Lung microvascular endothelial cell (primary cell): ENCODE results near the gene ADGRF1. TPM values are rescaled to one million over a fixed set of nuclear protein-coding genes. Genes with fewer than 3 reads are reported as not detected.

Experiments used
- total RNA-seq: library from RNA; depleted of rRNA; stranded (reverse); fragments of >200 nt; gene quantifications from 2 replicates; pipeline ENCODE4 v1.2.1, GENCODE V29; 2014

The ADGRF1 gene
- total RNA-seq, 1 donor from 2014 or later, result not detected

Other genes with a start within 250 kb of the ADGRF1 start
- gene MEP1A, start 248.9 kb downstream of the ADGRF1 start, total RNA-seq, result not detected in 2 replicates
- gene ADGRF5, start 120.4 kb downstream of the ADGRF1 start, total RNA-seq, result 57.3 and 83.7 TPM in 2 replicates